ENCODE measurements around the gene TTC21A.

The TTC21A gene

DNA sequence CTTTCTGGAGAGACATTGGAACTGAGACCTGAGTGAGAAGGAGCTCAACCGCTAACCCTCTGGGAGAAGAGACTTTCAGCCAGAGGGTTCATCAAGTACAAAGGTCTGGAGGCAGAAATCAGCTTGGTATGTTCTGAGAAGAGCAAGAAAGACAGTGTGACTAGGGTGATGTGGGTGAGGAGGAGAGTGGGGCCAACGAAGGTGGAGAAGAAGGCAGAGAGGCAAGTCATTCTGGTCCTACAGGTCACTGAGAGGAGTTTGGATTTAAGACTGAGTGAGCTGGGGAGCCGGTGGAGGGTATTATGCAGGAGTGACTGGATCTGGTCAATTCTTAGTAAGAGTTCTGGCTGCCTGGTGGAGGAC lies 72.7 kb downstream of the TTC21A start:
- FAIRE-seq = no peak
- no peak for DNase-seq (ENCODE audit: low spot score)

DNA sequence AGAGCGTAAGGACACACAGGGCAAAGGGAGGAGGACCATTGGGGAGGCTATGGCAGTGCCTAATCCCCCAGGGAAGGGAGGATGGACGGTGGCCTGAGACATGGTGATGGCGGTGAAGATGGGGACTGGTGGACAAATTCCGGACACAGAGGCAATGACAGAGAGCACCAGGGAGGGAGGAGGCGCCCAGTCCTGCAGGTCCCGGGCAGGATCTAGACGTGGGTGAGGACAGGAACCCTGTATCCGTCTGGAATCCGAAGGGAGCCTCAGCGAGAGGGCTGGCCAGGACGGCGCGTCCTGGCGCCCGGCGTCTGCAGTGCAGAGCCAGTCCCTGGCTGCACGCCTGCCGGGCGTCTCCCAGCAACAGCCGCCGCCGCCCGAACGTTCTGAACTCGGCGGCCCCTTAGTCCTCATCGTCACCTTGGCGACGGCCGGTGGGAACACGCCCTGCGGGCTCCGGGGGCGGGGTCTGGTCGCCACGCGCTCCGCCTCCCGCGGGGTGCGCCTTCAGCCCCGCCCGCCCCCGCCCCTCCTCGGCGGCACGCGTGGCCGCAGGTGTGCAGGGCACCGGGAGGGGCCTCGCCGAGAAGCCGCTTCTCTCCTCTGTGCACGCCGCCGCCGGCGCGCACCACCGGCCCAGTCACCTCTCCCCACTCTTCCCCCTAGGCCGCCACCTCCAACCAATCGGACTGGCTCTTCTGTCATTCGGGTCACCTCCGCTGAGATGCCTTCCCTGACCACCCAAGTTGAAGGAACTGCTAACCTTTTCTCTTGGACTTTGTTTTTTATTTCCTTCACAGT lies 73.3 kb downstream of the TTC21A start:
- FAIRE-seq (no peak), DNase-seq (ENCODE audit: low spot score) (peak; percentile 48)

DNA sequence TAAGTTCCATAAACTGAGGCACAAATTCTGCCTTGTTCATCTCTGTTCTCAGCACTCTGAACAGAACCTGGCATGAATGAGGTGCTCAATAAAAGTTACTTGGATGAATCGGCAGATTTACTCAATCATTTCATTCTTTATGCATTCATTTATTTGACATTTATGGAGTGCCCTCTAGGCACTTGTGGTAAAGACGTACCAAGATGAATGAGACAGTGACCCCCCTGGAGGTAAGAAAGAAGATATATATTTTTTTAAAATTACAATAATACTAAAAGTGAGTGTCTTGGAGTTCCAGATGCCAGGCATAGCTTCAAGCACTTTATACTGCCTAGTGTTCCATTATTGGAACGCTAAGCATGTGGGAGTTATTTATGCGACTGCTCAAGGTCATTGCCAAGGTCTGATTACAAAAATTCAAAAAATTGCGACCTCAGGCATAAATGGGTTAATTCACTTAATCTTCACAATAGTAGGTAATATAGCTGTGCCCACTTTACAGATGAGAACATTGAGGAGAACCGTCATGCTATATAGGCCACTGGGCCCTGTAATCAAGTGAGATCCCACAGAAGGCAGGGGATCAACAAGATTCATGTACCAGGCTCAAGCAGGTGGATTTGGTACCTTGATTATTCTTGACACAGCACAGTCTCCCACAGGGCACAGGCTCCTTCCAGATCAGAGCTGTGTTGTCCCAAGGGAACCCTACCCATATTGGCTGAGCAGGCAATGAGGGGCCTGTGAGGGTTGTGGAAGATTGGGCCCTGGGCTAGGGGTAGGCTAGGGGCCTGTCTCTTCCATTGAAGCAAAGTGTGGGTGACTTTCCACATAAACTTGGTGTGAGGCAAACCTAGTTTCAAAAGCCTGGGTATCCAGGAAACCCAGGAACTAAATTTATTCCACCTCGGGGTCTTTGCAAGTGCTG lies 74.2 kb downstream of the TTC21A start:
- DNase-seq (ENCODE audit: low spot score) = no peak
- FAIRE-seq = no peak

DNA sequence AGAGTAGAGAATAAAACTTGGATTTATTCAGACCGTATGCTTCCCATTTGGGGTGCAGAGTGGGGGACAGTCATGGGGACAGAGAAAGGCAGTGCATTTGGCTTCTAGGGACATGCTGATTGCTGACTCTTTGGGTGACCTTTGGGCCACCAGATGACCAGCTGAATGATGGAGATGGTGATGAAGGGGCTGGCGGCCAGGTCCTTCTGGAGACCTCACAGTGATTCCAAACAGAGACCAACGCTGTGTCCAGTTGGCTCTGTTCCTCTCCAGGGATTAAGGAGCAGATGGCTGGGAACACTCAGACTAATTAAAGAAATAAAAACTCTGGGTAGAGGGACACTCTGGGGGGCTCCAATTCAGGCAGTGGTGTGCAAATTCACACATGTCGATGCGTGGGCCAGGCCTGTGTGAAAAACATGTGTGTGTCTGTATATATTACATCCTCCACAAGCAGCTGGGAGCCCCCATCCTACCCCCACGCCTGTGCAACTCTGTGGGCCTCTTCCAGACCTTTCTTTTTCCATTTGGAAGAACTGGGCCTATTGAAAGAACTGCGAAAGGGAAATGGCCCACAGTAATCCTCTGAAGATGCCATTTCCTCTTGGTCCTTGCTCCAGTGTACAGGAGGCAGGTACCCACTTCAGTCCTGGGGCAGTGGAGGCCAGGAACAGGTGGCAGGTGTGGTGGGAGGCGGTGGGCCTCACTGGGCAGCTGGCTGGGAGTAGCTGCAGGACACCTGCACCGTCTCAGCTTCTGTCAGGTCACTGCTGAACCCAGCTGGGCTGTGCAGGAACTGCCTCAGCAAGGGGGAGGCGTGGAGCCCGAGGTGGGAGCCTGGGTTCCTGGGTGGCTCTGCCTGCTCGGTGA lies 76.0 kb downstream of the TTC21A start:
- DNase-seq (ENCODE audit: low spot score) = no peak

DNA sequence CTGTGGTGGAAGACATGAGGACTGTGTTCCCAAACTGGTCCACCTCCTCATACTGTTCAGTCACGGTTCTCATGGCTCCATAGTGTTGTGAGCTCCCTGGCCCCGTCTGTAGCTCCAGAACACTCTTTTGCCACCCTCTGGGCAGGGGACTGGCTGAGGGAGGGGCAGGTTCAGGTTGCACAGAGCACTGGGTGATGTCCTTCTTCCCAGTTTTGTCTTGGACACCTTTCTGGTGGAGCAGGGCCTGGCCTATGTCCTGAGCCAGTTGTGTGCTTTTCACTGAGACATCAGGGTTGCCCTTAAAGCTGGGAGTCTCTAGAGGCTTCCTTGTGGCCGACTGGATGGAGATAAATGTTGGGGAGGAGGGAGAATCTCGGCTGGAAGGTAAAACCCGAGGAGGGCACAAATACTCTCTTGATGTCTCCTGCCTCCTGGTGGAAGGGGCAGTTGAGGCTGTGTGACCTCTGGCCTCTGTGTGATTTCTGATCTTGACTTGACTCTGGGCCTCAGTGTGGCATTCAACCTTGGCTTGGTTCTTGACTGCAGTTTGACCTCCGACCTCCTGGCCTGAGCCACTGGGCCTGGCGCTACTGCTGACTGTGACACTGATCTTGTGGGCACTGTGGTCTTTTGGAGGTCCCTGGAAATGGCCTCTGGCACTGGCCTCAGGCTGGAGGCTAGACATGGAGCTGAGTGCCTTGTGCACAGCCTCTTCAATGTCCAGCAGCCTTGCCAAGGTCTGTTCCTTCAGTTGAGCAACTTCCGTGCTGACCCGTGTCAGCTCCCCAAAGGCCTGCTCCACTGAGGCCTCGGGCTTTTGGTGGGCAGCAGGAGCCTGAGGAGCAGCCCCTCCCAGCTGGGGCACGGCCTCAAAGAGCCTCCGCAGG lies 76.8 kb downstream of the TTC21A start:
- no peak for FAIRE-seq
- no peak for DNase-seq (ENCODE audit: low spot score)

More for the DNA sequence above, 76.0 kb downstream of the TTC21A start:
- FAIRE-seq = no peak

DNA sequence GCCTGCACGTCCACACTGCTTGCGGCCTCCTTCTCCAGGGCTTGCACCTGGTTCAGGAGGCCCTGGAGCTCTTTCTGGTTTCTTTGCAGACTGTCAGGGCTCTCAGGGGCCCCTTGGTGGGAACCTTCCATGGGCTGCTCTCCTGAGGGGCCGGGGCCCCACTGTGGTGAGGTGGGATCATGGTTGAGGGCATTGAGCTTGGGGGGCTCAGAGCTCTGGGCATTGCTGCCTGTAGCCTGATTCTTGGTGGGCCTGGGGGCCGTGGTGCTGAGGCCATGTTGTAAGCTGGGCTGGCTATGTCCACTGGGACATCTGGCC lies 77.4 kb downstream of the TTC21A start:
- DNase-seq (ENCODE audit: low spot score) = no peak
- no peak for FAIRE-seq

DNA sequence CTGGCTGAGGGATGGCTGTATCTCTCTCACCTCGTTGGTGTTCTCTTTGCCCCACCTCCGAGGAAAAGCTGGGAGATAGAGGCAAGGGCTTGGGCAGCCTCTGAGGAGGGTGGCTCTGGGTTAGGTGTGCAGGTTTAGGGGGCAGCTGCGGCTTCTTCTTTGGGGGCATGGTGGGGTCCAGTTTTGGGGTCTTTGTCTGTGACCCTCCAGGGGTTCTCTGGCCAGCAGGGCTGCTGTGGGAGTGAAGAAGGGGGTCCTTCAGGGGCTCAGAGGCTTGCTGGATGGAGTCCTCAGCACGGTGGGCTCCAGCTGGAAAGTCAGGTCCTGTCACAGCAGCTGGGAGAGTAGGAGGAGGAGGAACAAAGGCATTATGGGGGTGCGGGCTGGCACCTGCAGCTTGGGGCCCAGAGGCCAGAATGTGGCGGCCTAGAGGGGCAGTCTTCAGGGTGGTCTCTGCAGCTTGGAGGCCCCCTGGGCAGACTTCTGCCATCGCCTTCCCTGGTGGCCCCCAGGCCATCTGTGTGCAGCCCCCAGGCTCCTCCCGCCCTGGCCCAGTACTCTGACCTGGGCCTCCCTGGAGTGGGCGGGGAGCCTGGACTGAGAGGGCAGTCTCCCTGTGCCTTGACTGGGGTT lies 78.0 kb downstream of the TTC21A start:
- no peak for FAIRE-seq
- no peak for DNase-seq (ENCODE audit: low spot score)

DNA sequence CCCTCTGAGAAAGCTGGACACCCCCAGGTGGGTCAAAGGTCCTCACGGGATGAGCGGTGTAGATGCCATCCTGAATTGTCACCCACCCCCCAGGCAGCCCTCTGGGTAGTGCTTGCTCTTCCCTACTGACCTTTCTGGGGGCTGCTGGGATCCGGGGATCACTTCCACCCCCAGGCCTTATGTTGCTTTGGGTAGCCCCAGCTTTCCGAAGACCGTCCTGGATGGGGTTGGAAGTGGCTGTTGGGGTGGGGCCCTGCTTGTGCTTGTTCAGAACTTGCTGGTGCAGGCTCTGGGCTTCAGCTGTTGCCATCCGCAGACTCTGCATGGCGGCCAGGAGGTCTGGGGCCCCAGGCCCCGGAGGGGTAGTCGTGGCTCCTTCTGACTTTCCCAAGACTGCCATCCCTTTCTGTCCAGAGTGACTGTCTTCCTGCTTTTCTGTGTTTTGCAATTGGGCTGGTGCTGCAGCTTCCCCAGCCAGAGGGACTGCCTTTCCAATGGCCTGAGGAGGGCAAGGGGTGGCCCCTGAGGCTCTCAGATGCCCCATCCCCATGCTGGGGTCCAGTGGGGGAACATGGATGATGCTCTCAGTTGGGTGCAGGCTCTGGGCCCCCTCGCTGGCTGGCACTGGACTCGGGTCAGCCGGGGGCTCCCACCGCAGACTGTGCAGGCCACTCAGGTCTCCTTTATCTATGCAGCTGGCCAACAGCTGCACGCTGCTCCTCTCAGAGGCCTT lies 78.6 kb downstream of the TTC21A start:
- FAIRE-seq (no peak), DNase-seq (ENCODE audit: low spot score) (no peak)

DNA sequence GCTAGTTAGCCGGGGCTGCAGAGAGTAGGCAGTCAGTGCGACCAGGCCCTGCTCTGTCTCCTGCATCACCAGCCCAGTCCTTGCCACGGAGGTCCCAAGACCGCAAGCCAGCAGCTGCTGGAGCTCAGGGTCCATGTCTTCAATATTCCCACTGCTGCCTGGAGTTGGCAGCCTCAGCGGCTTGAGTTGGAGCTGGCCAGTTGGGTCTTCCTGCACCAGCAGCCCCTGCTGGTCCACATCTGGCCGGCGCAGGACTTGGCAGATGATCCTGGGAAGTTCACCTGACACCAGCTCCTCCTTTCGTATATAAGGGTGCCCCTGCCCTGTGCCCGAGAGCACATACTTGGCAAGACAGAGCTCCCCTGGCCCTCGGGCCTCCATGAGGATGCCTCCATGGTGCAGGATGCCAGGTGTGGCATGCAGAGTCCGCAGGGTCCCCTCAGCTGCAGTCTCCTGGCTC lies 79.2 kb downstream of the TTC21A start:
- DNase-seq (ENCODE audit: low spot score) (no peak), FAIRE-seq (no peak)

DNA sequence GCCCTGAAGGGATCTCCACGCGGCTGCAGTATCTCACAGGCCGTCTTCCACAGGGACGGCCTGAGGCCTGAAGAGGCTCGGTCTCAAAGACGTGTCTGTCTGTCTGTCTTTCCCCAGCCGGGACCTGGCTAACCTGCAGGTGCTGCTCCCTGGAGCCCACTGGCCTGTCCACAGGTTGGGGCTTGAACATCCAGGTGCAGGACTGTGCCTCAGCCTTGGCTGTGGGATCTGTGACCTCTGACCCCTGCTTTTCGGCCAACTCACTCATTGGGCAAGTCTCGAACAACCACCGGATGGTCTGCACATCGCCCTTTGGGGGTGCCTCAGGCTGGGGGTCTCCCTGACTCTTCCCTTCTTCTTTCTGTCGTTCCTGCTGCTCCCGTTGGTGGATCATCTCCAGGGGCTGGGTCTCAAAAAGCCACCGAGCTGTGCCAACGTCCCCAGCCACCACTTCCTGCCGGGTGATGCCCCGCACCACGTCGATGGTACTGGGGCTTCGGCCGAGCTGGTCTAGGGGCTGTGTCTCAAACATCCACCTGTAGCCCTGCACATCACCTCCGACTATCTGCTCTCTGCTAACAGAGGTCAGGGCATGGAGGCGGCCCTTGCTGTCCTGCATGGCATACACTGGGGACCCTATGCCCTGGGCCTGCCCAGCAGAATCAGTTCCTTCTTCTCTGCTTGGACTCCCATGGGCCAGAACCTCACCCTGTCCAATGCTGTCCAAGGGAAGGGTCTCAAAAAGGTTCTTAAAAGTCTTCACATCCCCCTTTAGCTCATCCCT lies 80.1 kb downstream of the TTC21A start:
- FAIRE-seq (no peak), DNase-seq (ENCODE audit: low spot score) (no peak)
